GM12873 (cell line): ENCODE data around the gene ABCC5.

Experiments
- CTCF ChIP-seq: IDR thresholded peaks from 2 replicates; pipeline ENCODE4 v1.5.1; 2012; ENCODE audit warnings: low read depth, mild to moderate bottlenecking, moderate library complexity, low read length, control low read depth; ENCODE audit not compliant: insufficient read depth; ENCODE audit errors: missing control alignments

ABCC5 gene

GRCh38 chr3:183896610-183897009 is 121.1 kb downstream of the ABCC5 start:
- no peak for TF ChIP-seq CTCF

GRCh38 chr3:183896184-183896583 is 121.5 kb downstream of the ABCC5 start:
- no peak for TF ChIP-seq CTCF

GRCh38 chr3:183895774-183896173 is 121.9 kb downstream of the ABCC5 start:
- no peak for TF ChIP-seq CTCF

GRCh38 chr3:183895296-183895695 is 122.4 kb downstream of the ABCC5 start:
- peak; percentile 82 for TF ChIP-seq CTCF

- no peak for TF ChIP-seq CTCF
Observed at GRCh38 chr3:183892610-183893214, 125.0 kb downstream of the ABCC5 start.

GRCh38 chr3:183885766-183886165 is 131.9 kb downstream of the ABCC5 start:
- no peak for TF ChIP-seq CTCF

- TF ChIP-seq CTCF, result peak; percentile 98
Observed at GRCh38 chr3:183884427-183885296, 133.0 kb downstream of the ABCC5 start, which contains the start of gene PARL. TSS of gene PARL (minus strand) at chr3:183884880. CDS start at chr3:183884846, 34 bp downstream.
